Loucy (cell line): Measurements from ENCODE around the gene THEMIS.

Experiments used
- CTCF ChIP-seq: fragments of 200-600 bp; sonication (generic); conservative IDR thresholded peaks from 2 replicates; pipeline ENCODE4 v1.5.1; 2014; ENCODE audit warnings: mild to moderate bottlenecking, antibody characterized with exemption, low read length
- EZH2phosphoT487 ChIP-seq: fragments of 200-600 bp; IDR thresholded peaks from 2 replicates; pipeline ENCODE4 v1.6.1; 2018; ENCODE audit warnings: antibody characterized with exemption, mild to moderate bottlenecking, moderate library complexity, borderline replicate concordance

GRCh38 chr6:127893541-127893940 lies 7.3 kb downstream of the THEMIS start:
- TF ChIP-seq CTCF (no peak), EZH2phosphoT487 (no peak)
